Measurements from ENCODE around the gene CYSTM1. TPM values are rescaled to one million over a fixed set of nuclear protein-coding genes. Genes with fewer than 3 reads are reported as not detected.

Gene CYSTM1
- total and polyA plus RNA-seq, 4 donors: 8.1 to 45.7 (median 23.4) TPM

- no peaks in the 10 kb centered on the region for H3K36me3 ChIP-seq (ENCODE audit: control insufficient read depth in 4 of 4, insufficient read depth in 3 of 4, low read depth in 1 of 4, low read length in 3 of 4)
- WGBS: 69% methylated on average over 1 of the region's 1 CpG
- no peak overlapping the region for H3K9ac ChIP-seq (ENCODE audit: low read depth in 1 of 2, low read length in 2 of 2)
- H3K27ac ChIP-seq (ENCODE audit: low read depth in 1 of 2, low read length in 2 of 2): no peak overlapping the region
- H3K4me3 ChIP-seq (ENCODE audit: low read depth in 1 of 3, low read length in 3 of 3): no peak overlapping the region
- TF ChIP-seq ATF3 (IDR thresholded peaks at IDR 0.05): no peak
- no peak for TF ChIP-seq FOXA1 (IDR thresholded peaks at IDR 0.05)
- no peak for TF ChIP-seq MAX (IDR thresholded peaks at IDR 0.05)
- TF ChIP-seq ZBTB33 (IDR thresholded peaks at IDR 0.05): no peak
- TF ChIP-seq TAF1 (conservative IDR thresholded peaks at IDR 0.05): no peak
- TF ChIP-seq CTCF (IDR thresholded peaks at IDR 0.05; ENCODE audit: low read depth, low read length, missing input control): no peak
- no peak for TF ChIP-seq NR2F2 (IDR thresholded peaks at IDR 0.05)
- no peak for TF ChIP-seq EGR1 (IDR thresholded peaks at IDR 0.05; ENCODE audit: low read depth in 2 of 2)
- TF ChIP-seq RXRA (IDR thresholded peaks at IDR 0.05): no peak
- TF ChIP-seq YY1 (IDR thresholded peaks at IDR 0.05): no peak
- TF ChIP-seq JUND (IDR thresholded peaks at IDR 0.05): no peak
- no peak for TF ChIP-seq SP1 (IDR thresholded peaks at IDR 0.05)
- no peak for TF ChIP-seq RAD21 (IDR thresholded peaks at IDR 0.05)
- TF ChIP-seq HNF4G (IDR thresholded peaks at IDR 0.05): no peak
- no peak for TF ChIP-seq REST (IDR thresholded peaks at IDR 0.05)
- no peaks in the 10 kb centered on the region for H3K9me3 ChIP-seq (ENCODE audit: control insufficient read depth in 4 of 4, low read length in 3 of 4)
- peaks cover 11 to 51% (median 34%) of the 10 kb centered on the region in 4 donors for H3K4me1 ChIP-seq (ENCODE audit: control insufficient read depth in 4 of 4, insufficient read depth in 4 of 4, low read length in 3 of 4)
- no peak for DNase-seq (ENCODE audit: low spot score)
- no peaks in the 10 kb centered on the region for H3K27me3 ChIP-seq (ENCODE audit: control insufficient read depth in 4 of 4, insufficient read depth in 4 of 4, low read length in 3 of 4)
These were observed 45.7 kb downstream of the CYSTM1 start for GRCh38 chr5:140220698-140221064.

GRCh38 chr5:140221697-140222223 lies 46.8 kb downstream of the CYSTM1 start:
- no peak overlapping the region for H3K9ac ChIP-seq (ENCODE audit: low read depth in 1 of 2, low read length in 2 of 2)
- no peaks in the 10 kb centered on the region for H3K27me3 ChIP-seq (ENCODE audit: control insufficient read depth in 4 of 4, insufficient read depth in 4 of 4, low read length in 3 of 4)
- WGBS: 80% methylated on average over 5 of the region's 5 CpGs
- peak overlapping the region in 1 of 2 donors; percentile 9 for H3K27ac ChIP-seq (ENCODE audit: low read depth in 1 of 2, low read length in 2 of 2)
- H3K4me3 ChIP-seq (ENCODE audit: low read depth in 1 of 3, low read length in 3 of 3): no peak overlapping the region
- H3K4me1 ChIP-seq (ENCODE audit: control insufficient read depth in 4 of 4, insufficient read depth in 4 of 4, low read length in 3 of 4): peaks cover 11 to 51% (median 33%) of the 10 kb centered on the region in 4 donors
- H3K36me3 ChIP-seq (ENCODE audit: control insufficient read depth in 4 of 4, insufficient read depth in 3 of 4, low read depth in 1 of 4, low read length in 3 of 4): no peaks in the 10 kb centered on the region
- DNase-seq (ENCODE audit: low spot score): no peak
- no peaks in the 10 kb centered on the region for H3K9me3 ChIP-seq (ENCODE audit: control insufficient read depth in 4 of 4, low read length in 3 of 4)
- TF ChIP-seq HNF4G (IDR thresholded peaks at IDR 0.05): no peak
- TF ChIP-seq TAF1 (conservative IDR thresholded peaks at IDR 0.05): no peak
- TF ChIP-seq HNF4A (conservative IDR thresholded peaks at IDR 0.05): no peak
- no peak for TF ChIP-seq NR2F2 (IDR thresholded peaks at IDR 0.05)
- TF ChIP-seq MAX (IDR thresholded peaks at IDR 0.05): no peak
- no peak for TF ChIP-seq FOXA1 (IDR thresholded peaks at IDR 0.05)
- TF ChIP-seq RAD21 (IDR thresholded peaks at IDR 0.05): no peak
- no peak for TF ChIP-seq GABPA (IDR thresholded peaks at IDR 0.05 in 1 of 2, conservative IDR thresholded peaks at IDR 0.05 in 1 of 2)
- no peak for TF ChIP-seq EGR1 (IDR thresholded peaks at IDR 0.05; ENCODE audit: low read depth in 2 of 2)
- no peak for TF ChIP-seq ATF3 (IDR thresholded peaks at IDR 0.05)
- TF ChIP-seq ZBTB33 (IDR thresholded peaks at IDR 0.05): no peak
- no peak for TF ChIP-seq FOXA2 (IDR thresholded peaks at IDR 0.05)
